ENCODE data around the gene PRRT4. TPM values are rescaled to one million over a fixed set of nuclear protein-coding genes. Genes with fewer than 3 reads are reported as not detected.

The PRRT4 gene
- total RNA-seq, 1 donor from 2014 or later: 3.1 TPM

GRCh38 chr7:128399991-128400390 lies 38.5 kb upstream of the PRRT4 start:
- Mint-ChIP-seq H3K4me3 (no peak overlapping the region), H3K9me3 (no peaks in the 10 kb centered on the region), H3K36me3 (ENCODE audit: low read depth) (peaks cover 5% of the 10 kb centered on the region), H3K4me1 (peaks cover 17% of the 10 kb centered on the region), H3K27ac (ENCODE audit: unreplicated experiment) (no peak overlapping the region), H3K27me3 (ENCODE audit: low read depth) (peaks cover 2% of the 10 kb centered on the region)
- TF ChIP-seq CTCF (conservative IDR thresholded peaks at IDR 0.05): no peak
- no peak for DNase-seq (ENCODE audit: low read depth, low spot score)

- peak overlapping the region; percentile 34 for H3K4me3 Mint-ChIP-seq
- H3K36me3 Mint-ChIP-seq (ENCODE audit: low read depth): peaks cover 5% of the 10 kb centered on the region
- no peak for TF ChIP-seq CTCF (conservative IDR thresholded peaks at IDR 0.05)
- no peak overlapping the region for H3K27ac Mint-ChIP-seq (ENCODE audit: unreplicated experiment)
- no peaks in the 10 kb centered on the region for H3K27me3 Mint-ChIP-seq (ENCODE audit: low read depth)
- peaks cover 5% of the 10 kb centered on the region for H3K4me1 Mint-ChIP-seq
- no peak for DNase-seq (ENCODE audit: low read depth, low spot score)
- H3K9me3 Mint-ChIP-seq: no peaks in the 10 kb centered on the region
These were observed 37.3 kb upstream of the PRRT4 start for GRCh38 chr7:128398841-128399135.

GRCh38 chr7:128398016-128398840 lies 36.7 kb upstream of the PRRT4 start:
- Mint-ChIP-seq H3K27ac (ENCODE audit: unreplicated experiment) (no peak overlapping the region), H3K9me3 (no peaks in the 10 kb centered on the region), H3K27me3 (ENCODE audit: low read depth) (no peaks in the 10 kb centered on the region), H3K36me3 (ENCODE audit: low read depth) (peaks cover 5% of the 10 kb centered on the region), H3K4me1 (no peaks in the 10 kb centered on the region), H3K4me3 (peak overlapping the region; percentile 34)
- DNase-seq (ENCODE audit: low read depth, low spot score): peak; percentile 74
- TF ChIP-seq CTCF (conservative IDR thresholded peaks at IDR 0.05): peak; percentile 83

- no peak for DNase-seq (ENCODE audit: low read depth, low spot score)
- Mint-ChIP-seq H3K36me3 (ENCODE audit: low read depth) (peaks cover 5% of the 10 kb centered on the region), H3K27me3 (ENCODE audit: low read depth) (no peaks in the 10 kb centered on the region)
These were observed 34.9 kb upstream of the PRRT4 start for GRCh38 chr7:128396357-128396756.

GRCh38 chr7:128395748-128396147 lies 34.3 kb upstream of the PRRT4 start:
- TF ChIP-seq CTCF (conservative IDR thresholded peaks at IDR 0.05): no peak
- DNase-seq (ENCODE audit: low read depth, low spot score): no peak
- no peak overlapping the region for H3K4me3 Mint-ChIP-seq
- peaks cover under 1% of the 10 kb centered on the region for H3K4me1 Mint-ChIP-seq
- H3K27ac Mint-ChIP-seq (ENCODE audit: unreplicated experiment): no peak overlapping the region
- no peaks in the 10 kb centered on the region for H3K9me3 Mint-ChIP-seq
- peaks cover 5% of the 10 kb centered on the region for H3K36me3 Mint-ChIP-seq (ENCODE audit: low read depth)
- H3K27me3 Mint-ChIP-seq (ENCODE audit: low read depth): no peaks in the 10 kb centered on the region

More at GRCh38 chr7:128396357-128396756, 34.9 kb upstream of the PRRT4 start:
- TF ChIP-seq CTCF (conservative IDR thresholded peaks at IDR 0.05): no peak
- no peak overlapping the region for H3K4me3 Mint-ChIP-seq
- no peak overlapping the region for H3K27ac Mint-ChIP-seq (ENCODE audit: unreplicated experiment)
- no peaks in the 10 kb centered on the region for H3K9me3 Mint-ChIP-seq
- H3K4me1 Mint-ChIP-seq: no peaks in the 10 kb centered on the region

Measured in neural crest cell (in vitro differentiated cells).